Glutamatergic neuron (in vitro differentiated cells): ENCODE results near the gene SLC12A9. TPM values are rescaled to one million over a fixed set of nuclear protein-coding genes. Genes with fewer than 3 reads are reported as not detected.

Source experiments
- DNase-seq: peaks from one replicate; pipeline ENCODE4 v3.0.0; 2022
- H3K27ac Mint-ChIP-seq: one replicate; pipeline ENCODE4 v1.8.0; 2020; ENCODE audit warnings: mild to moderate bottlenecking, mixed read lengths, inconsistent platforms; ENCODE audit not compliant: unreplicated experiment
- H3K27me3 Mint-ChIP-seq: one replicate; pipeline ENCODE4 v1.8.0; 2020; ENCODE audit warnings: mild to moderate bottlenecking, moderate library complexity, mixed read lengths, inconsistent platforms; ENCODE audit not compliant: unreplicated experiment
- H3K36me3 Mint-ChIP-seq: one replicate; pipeline ENCODE4 v1.8.0; 2020; ENCODE audit warnings: mild to moderate bottlenecking, mixed read lengths, inconsistent platforms; ENCODE audit not compliant: unreplicated experiment
- H3K4me1 Mint-ChIP-seq: one replicate; pipeline ENCODE4 v1.8.0; 2020; ENCODE audit warnings: mild to moderate bottlenecking, low read depth, mixed read lengths, inconsistent platforms; ENCODE audit not compliant: unreplicated experiment
- H3K4me3 Mint-ChIP-seq: one replicate; pipeline ENCODE4 v1.8.0; 2020; ENCODE audit warnings: mild to moderate bottlenecking, mixed read lengths, inconsistent platforms; ENCODE audit not compliant: unreplicated experiment
- H3K9me3 Mint-ChIP-seq: one replicate; pipeline ENCODE4 v1.8.0; 2020; ENCODE audit warnings: mild to moderate bottlenecking, moderate library complexity, mixed read lengths, inconsistent platforms; ENCODE audit not compliant: unreplicated experiment
- total RNA-seq: library from RNA; stranded (reverse); fragmentation: NEBNext Ultra II Directional; extraction: Animal tissue kit (Norgen Biotek cat#: 25700); gene quantifications from one replicate; pipeline ENCODE4 v1.2.1, GENCODE V29; 2021; ENCODE audit not compliant: unreplicated experiment
- TF ChIP-seq, protein P1 (sequence below): fragments of 200-600 bp; sonication (generic); IDR thresholded peaks from one replicate; pipeline ENCODE4 v1.5.0; 2021; ENCODE audit not compliant: partially characterized antibody, unreplicated experiment

SLC12A9 gene
- total RNA-seq, 1 donor from 2014 or later: 36.7 TPM

GRCh38 chr7:100817097-100817496 lies 35.4 kb upstream of the SLC12A9 start:
- DNase-seq: no peak
- H3K4me3 Mint-ChIP-seq: no peak overlapping the region
- peaks cover 2% of the 10 kb centered on the region for H3K27me3 Mint-ChIP-seq
- TF ChIP-seq, protein P1, sequence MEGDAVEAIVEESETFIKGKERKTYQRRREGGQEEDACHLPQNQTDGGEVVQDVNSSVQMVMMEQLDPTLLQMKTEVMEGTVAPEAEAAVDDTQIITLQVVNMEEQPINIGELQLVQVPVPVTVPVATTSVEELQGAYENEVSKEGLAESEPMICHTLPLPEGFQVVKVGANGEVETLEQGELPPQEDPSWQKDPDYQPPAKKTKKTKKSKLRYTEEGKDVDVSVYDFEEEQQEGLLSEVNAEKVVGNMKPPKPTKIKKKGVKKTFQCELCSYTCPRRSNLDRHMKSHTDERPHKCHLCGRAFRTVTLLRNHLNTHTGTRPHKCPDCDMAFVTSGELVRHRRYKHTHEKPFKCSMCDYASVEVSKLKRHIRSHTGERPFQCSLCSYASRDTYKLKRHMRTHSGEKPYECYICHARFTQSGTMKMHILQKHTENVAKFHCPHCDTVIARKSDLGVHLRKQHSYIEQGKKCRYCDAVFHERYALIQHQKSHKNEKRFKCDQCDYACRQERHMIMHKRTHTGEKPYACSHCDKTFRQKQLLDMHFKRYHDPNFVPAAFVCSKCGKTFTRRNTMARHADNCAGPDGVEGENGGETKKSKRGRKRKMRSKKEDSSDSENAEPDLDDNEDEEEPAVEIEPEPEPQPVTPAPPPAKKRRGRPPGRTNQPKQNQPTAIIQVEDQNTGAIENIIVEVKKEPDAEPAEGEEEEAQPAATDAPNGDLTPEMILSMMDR: no peak
- no peak overlapping the region for H3K27ac Mint-ChIP-seq
- peaks cover 2% of the 10 kb centered on the region for H3K9me3 Mint-ChIP-seq
- no peaks in the 10 kb centered on the region for H3K4me1 Mint-ChIP-seq
- no peaks in the 10 kb centered on the region for H3K36me3 Mint-ChIP-seq

GRCh38 chr7:100818366-100818765 lies 34.1 kb upstream of the SLC12A9 start:
- H3K4me1 Mint-ChIP-seq: no peaks in the 10 kb centered on the region
- H3K9me3 Mint-ChIP-seq: peaks cover 6% of the 10 kb centered on the region
- TF ChIP-seq, protein P1: no peak
- H3K27me3 Mint-ChIP-seq: peaks cover 6% of the 10 kb centered on the region
- DNase-seq: no peak
- H3K4me3 Mint-ChIP-seq: no peak overlapping the region
- no peak overlapping the region for H3K27ac Mint-ChIP-seq
- H3K36me3 Mint-ChIP-seq: no peaks in the 10 kb centered on the region

- no peaks in the 10 kb centered on the region for H3K36me3 Mint-ChIP-seq
These were observed 33.7 kb upstream of the SLC12A9 start for GRCh38 chr7:100818825-100819224.

GRCh38 chr7:100819586-100819985 lies 32.9 kb upstream of the SLC12A9 start:
- Mint-ChIP-seq H3K27me3 (peaks cover 6% of the 10 kb centered on the region), H3K4me3 (no peak overlapping the region), H3K4me1 (no peaks in the 10 kb centered on the region), H3K36me3 (no peaks in the 10 kb centered on the region), H3K9me3 (peaks cover 6% of the 10 kb centered on the region), H3K27ac (no peak overlapping the region)
- TF ChIP-seq, protein P1: no peak
- no peak for DNase-seq

More at GRCh38 chr7:100818825-100819224, 33.7 kb upstream of the SLC12A9 start:
- Mint-ChIP-seq H3K27me3 (peaks cover 6% of the 10 kb centered on the region), H3K4me3 (peak overlapping the region; percentile 52), H3K9me3 (peaks cover 6% of the 10 kb centered on the region), H3K27ac (peak overlapping the region; percentile 28), H3K4me1 (no peaks in the 10 kb centered on the region)
- TF ChIP-seq, protein P1: no peak
- DNase-seq: no peak

- Mint-ChIP-seq H3K4me3 (no peak overlapping the region), H3K36me3 (no peaks in the 10 kb centered on the region), H3K4me1 (peaks cover 10% of the 10 kb centered on the region), H3K27me3 (peaks cover 14% of the 10 kb centered on the region), H3K9me3 (peaks cover 11% of the 10 kb centered on the region), H3K27ac (no peak overlapping the region)
- no peak for DNase-seq
- TF ChIP-seq, protein P1: no peak
These were observed 30.0 kb upstream of the SLC12A9 start for GRCh38 chr7:100822236-100823139.
